HG03432 (cell line): ENCODE measurements around the gene CTNNA2.
"Not testable (repeated sequence)": the region's sequence is repeated elsewhere in the genome, so short reads cannot be mapped to it uniquely, and the experiment has no call there.

Experiments
- ATAC-seq: cut with Tn5 transposase; IDR thresholded peaks from one replicate; pipeline ENCODE4 v1.9.1; 2021; ENCODE audit warnings: mild to moderate bottlenecking, moderate library complexity; ENCODE audit not compliant: unreplicated experiment

Gene CTNNA2

DNA sequence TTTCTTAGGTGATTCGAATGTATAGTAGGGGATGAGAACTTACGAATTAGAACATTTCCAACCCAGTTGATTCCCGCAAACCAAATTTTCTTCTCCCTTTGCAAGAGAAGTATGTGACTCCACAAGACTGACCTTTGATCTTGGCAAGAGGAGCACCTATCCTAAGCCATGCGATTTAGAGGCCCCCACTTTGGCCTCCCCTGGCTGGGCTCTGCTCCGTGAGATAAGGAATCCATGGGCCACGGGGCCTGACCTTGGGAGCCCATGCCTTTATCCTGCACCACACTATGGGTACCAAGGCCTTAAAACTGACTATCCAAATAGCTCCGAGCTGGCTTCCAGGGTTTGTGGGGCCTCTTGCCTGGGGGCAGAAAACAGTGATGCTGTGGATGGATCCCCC lies 656.0 kb downstream of the CTNNA2 start:
- no peak for ATAC-seq

- ATAC-seq = no peak
Measured at GRCh38 chr2:80169811-80170594, 657.2 kb downstream of the CTNNA2 start.

DNA sequence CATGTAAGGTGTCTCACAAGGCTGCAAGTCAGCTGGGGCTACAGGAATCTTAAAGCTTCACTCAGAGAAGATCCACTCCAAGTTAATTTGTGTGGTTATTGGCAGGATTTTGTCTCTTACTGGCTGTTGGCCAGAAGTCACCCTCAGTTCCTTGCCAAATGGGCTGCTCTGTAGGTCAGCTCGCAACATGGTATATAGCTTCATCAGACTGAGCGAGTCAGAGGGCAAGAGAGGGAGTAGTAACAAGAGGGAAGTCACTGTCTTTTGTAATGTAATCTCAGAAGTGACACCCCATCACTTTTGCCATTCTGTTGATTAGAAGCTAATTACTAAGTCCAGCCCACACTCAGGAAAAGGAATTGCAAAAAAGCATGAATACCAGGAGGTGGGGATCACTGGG lies 672.2 kb downstream of the CTNNA2 start:
- no peak for ATAC-seq

- no peak for ATAC-seq
Measured at GRCh38 chr2:80186262-80186661, 673.4 kb downstream of the CTNNA2 start.

DNA sequence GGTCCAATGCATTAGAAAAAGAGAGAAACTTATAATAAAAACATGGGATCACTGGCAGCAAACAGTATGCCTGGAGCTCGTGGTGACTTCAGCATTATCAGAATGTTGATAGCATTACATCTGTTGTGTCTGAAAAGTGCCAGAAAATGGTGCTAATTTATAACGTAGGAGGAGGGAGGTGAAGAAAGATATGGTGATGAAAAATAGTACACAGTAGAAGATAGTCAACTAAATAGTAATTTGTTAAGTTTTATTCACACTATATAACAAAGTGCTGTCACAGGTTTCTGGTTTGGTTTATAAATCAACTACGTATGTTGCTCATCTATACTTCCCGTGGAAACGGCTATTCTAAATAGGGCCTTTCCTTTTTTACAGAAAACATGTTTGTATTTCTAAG lies 674.3 kb downstream of the CTNNA2 start:
- ATAC-seq = no peak

DNA sequence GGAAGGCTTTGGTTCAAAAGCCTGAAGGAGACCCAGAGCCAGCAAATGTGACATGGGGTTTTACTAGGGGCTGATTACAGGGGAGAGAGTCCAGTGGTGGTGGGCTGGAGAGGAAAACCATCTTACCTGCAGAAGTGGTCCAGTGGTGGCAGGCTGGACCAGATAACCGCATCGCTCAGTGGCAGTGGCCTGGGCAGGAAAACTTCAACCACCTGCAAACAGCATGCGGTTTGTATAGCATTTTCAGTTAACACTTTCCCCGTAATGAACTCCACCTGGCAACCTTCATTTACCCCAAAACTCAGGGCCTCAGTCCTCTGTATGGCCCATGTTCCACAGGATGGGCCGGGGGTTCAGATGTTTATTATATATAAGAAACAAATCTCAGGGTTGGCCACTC lies 677.3 kb downstream of the CTNNA2 start:
- ATAC-seq = no peak

GRCh38 chr2:80193566-80193965 lies 680.7 kb downstream of the CTNNA2 start:
- ATAC-seq = no peak

- no peak for ATAC-seq
Measured at GRCh38 chr2:80195034-80195433, 682.2 kb downstream of the CTNNA2 start.

DNA sequence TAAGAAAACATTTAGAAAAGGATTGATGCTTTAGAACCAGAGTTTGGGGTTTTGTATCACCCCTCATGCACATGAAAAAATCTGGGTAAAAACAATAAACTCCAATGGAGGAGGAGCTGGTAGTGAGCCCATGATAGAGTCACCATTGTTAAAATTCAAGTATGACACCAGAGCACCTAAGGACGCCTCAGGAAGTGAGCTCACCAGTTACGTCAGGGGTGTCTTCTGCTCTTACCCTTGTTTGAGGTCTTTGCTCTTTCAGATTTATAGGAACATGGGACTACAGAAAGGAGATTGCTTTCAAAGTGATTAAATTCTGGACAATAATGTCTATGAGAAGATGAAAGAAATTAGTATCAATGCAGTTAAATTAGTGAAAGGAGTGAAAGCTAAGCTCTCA lies 685.2 kb downstream of the CTNNA2 start:
- no peak for ATAC-seq

GRCh38 chr2:80199504-80199903 lies 686.7 kb downstream of the CTNNA2 start:
- ATAC-seq = no peak

DNA sequence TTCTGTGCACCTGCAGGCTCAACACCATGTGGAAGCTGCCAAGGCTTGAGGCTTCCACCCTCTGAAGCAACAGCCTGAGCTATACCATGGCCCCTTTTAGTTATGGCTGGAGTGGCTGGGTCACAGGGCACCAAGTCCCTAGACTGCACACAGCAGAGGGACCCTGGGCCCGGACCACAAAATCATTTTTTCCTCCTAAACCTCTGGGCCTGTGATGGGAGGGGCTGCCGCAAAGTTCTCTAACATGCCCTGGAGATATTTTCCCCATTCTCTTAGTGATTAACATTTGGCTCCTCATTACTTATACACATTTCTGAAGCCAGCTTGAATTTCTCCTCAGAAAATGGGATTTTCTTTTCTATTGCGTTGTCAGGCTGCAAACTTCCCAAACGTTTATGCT lies 691.1 kb downstream of the CTNNA2 start:
- not testable (repeated sequence) for ATAC-seq

- ATAC-seq = no peak
Measured at GRCh38 chr2:80205498-80205897, 692.6 kb downstream of the CTNNA2 start.

DNA sequence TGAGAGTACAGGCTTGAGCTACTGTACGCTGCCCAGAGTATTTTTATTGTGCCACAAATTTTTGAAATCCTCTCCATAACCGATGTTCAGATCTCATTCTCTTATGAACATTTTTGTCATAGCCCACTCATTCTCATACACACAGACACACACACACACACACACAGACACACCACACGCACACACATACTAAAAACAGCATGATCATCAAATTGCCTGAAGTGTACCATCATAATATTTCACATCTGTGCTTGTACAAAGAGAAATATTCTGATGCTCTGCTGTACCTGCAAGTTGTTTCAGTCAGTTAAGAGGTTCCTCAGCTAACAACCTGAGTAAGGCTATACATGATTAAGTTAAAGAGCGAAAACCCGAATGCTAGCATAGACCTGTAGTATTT lies 696.6 kb downstream of the CTNNA2 start:
- ATAC-seq = no peak

DNA sequence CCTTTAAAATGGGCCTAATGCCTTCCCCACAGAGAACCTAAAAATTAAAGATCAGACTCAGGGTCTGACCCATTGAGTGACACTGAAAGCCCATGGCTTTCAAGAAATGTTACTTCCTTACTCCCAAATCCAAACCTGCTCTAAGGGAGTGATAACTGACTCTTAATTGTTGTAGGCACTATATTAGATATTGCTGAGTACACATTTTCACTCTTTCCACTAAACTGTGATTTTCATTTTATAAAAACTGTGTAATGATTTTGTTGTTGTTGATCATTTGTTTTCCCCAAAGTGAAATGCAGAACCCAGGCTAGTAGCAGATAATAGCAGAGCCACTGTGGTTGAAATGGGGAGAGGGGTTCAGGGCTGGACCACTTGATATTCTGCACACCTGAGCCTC lies 704.6 kb downstream of the CTNNA2 start:
- no peak for ATAC-seq

DNA sequence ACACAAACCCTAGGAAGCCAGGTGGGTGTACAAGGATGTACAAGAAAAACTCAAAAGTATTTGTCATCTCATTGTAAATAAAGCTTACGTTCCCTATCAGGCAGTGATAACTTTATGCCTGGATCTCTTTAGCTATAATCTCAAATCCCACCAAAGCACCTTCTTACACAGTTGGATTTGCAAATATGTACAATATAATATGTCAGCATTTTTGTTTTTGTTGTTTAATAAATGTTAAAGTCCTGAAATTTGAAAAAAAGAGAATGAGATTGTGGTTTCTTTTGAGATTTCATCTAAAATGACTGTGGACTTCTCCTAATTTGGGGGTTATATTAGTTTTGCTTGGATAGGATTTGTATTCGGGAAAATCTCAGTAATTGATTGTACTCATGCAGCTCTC lies 709.8 kb downstream of the CTNNA2 start:
- ATAC-seq = no peak

DNA sequence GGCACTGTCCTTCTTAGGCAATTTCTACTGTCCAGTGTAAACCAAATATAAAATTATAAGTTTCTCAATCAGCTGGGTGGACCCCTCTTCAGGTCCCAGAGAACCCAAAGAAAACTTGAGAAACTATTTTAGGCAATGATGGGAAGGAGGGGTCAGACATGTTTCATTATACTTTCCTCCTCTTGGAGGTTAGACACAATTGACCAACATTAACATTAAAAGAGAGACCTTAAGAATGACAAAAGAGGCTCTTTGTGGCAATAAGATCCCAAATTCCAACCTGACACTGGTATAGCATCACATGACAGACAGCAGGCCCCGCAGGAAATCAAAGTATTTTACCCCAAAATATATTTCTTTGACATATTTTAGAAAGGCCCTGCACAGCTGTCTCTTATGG lies 718.6 kb downstream of the CTNNA2 start:
- no peak for ATAC-seq

DNA sequence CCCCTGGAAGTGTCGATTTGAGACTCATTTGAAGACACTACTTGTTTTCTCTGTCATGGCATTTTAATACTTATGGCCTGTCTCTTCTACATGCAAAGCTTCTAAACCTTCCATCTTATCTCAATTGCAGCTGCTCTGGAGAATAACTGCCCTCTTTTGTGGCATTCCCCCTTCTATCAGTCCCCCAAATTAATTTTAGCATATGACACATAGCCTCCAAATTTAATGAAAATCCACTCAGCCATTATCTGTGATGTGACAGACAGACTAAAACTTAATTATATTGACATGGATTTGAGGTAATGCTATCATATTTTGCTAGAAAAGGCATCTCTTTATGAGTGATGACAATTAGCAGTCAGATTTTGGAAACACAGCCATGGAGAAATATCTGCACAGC lies 720.5 kb downstream of the CTNNA2 start:
- ATAC-seq = no peak

GRCh38 chr2:80238692-80239469 lies 726.0 kb downstream of the CTNNA2 start:
- no peak for ATAC-seq

DNA sequence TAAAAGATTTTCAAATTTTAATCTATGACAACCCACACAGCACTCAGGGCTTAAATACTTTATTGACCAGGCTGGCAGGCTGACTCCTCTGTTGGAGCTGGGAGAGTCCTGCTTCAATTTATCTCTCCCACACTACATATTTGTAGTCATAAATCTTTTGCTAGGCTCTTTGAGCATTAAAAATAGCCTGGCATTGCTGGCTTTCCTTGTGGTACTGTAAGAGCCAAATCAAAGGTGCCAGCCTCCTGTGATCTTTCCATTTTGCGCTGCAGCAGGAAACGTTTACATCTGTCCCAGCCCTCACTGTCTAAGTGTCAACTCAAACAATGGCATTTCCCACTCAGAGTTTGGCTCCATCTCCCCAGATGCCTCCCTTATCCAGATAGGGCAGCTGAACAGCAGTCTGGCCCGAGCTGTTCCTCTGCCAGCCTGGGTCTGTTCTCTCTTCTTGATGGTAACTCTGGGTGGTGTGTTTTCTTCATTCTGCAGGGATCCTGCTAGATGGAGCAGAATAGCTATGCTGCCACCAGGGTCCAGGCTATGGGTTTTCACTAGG lies 729.6 kb downstream of the CTNNA2 start:
- no peak for ATAC-seq

DNA sequence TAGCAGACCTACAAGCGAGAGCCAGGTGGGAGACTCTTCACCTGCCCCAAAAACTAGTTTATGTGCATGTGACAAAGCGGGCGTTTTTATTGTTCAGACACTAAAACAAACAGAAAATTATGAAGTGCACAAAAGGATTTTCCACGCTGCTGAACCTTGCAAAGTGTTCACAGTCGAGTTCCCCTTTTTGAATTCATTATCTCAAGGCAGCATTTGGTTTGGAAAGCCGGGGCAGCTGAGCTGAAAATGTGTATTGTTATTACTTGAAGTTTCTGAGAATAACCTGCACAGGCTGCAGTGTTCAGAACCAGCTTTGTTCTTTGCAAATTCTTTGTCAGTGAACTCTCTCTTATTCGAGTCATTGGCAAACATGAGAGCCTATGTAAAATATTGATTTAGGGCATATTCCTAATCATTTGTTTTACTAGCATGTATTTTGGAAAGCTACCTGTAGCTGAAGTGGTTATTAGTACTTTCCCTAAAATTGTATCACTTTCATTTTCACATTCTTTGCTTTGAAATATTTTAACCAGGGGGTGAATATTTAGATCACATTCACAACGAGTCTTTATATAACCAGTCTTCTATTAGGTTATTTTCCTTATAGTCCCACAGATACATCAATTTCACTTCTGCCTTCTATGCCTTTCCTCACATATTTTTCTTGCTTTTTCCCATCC lies 732.2 kb downstream of the CTNNA2 start:
- ATAC-seq = peak; percentile 57

DNA sequence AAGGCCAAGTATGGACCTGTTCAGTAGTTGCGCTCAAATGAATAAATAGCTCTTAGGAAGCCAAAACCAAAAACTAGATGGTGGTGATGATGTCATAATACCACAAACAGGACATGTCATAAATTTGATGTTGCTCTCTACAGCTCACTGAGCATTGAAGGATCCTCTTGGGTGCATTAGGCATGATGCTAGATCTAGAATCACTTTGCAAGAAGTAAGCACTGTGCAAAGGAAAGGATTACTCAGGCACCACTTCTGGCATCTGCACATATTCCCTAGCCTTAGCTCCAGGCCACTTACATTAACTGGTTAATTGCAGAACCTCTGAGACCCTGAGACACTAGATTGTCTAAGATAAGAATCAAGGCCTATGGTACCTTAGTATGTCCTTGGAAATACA lies 733.7 kb downstream of the CTNNA2 start:
- no peak for ATAC-seq

DNA sequence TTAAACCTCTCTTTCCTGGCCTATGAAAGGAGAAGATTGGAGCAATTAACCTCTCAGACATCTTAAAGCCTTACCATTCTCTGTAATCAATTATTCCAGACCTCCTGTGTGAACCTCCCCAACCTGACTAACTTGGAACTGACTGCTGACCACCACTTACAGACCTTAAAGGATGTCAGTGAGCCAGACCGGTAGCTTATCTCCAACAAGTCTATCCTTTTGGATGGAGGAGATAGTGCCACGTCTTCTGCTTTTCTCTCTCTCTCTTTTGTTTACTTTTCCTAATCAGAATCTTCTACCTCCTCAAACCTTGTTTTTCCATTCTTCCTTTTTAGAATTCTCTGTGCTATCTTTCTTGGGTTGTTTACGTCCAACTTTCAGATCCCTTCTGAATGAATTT lies 734.5 kb downstream of the CTNNA2 start:
- no peak for ATAC-seq
